Subcutaneous abdominal adipose tissue (tissue), 5 donors: ENCODE results near the gene TMEM222.

Experiments used
- H3K27ac ChIP-seq: one replicate; pipeline ENCODE4 v1.7.0; 2013; ENCODE audit warnings: low read depth, mild to moderate bottlenecking, inconsistent platforms, low read length, moderate library complexity
- H3K27me3 ChIP-seq, 5 donors: one replicate each; pipeline ENCODE4 v1.7.0; 2013; ENCODE audit warnings: low read length in 5 of 5, inconsistent platforms in 1 of 5; ENCODE audit not compliant: control insufficient read depth in 5 of 5, insufficient read depth in 4 of 5
- H3K36me3 ChIP-seq, 5 donors: one replicate each; pipeline ENCODE4 v1.7.0; 2013; ENCODE audit warnings: low read length in 5 of 5; ENCODE audit not compliant: control insufficient read depth in 5 of 5, insufficient read depth in 5 of 5
- H3K4me1 ChIP-seq, 5 donors: one replicate each; pipeline ENCODE4 v1.7.0; 2013; ENCODE audit warnings: low read length in 5 of 5, mild to moderate bottlenecking in 3 of 5, moderate library complexity in 1 of 5; ENCODE audit not compliant: control insufficient read depth in 5 of 5, insufficient read depth in 5 of 5
- H3K4me3 ChIP-seq, 5 donors: one replicate each; pipeline ENCODE4 v1.7.0; 2013; ENCODE audit warnings: low read length in 5 of 5, low read depth in 1 of 5
- H3K9ac ChIP-seq, 5 donors: one replicate each; pipeline ENCODE4 v1.7.0; 2013; ENCODE audit warnings: low read length in 5 of 5, mild to moderate bottlenecking in 4 of 5, moderate library complexity in 3 of 5
- H3K9me3 ChIP-seq, 5 donors: one replicate each; pipeline ENCODE4 v1.7.0; 2013; ENCODE audit warnings: low read length in 5 of 5; ENCODE audit not compliant: control insufficient read depth in 5 of 5
- donor health status: healthy.
- donor health status: healthy.
- donor health status: healthy.
- donor health status: healthy.
- donor health status: healthy.

TMEM222 gene

GRCh38 chr1:27338751-27339150 lies 16.8 kb downstream of the TMEM222 start:
- H3K9ac ChIP-seq, result no peak overlapping the region

GRCh38 chr1:27339213-27339612 lies 17.2 kb downstream of the TMEM222 start:
- H3K27ac ChIP-seq, result no peak overlapping the region
- peaks cover 0 to 14% (median 0%) of the 10 kb centered on the region in 5 donors for H3K4me1 ChIP-seq

More at GRCh38 chr1:27338751-27339150, 16.8 kb downstream of the TMEM222 start:
- Histone ChIP-seq H3K27me3 (peaks cover 0 to 3% (median 2%) of the 10 kb centered on the region in 5 donors), H3K4me3 (no peak overlapping the region), H3K4me1 (peaks cover 0 to 14% (median 0%) of the 10 kb centered on the region in 5 donors), H3K36me3 (peaks cover 0 to 40% (median 37%) of the 10 kb centered on the region in 5 donors), H3K27ac (no peak overlapping the region), H3K9me3 (no peaks in the 10 kb centered on the region)

GRCh38 chr1:27341525-27342252 lies 19.7 kb downstream of the TMEM222 start, which contains the start of gene SYTL1:
Gene SYTL1, plus strand, starts transcription at chr1:27342022. Its CDS starts 3,313 bp downstream, at chr1:27345335.
- Histone ChIP-seq H3K27me3 (peaks cover 0 to 8% (median 3%) of the 10 kb centered on the region in 5 donors), H3K4me3 (peak within 1 kb of the TSS in 2 of 5 donors; percentile 27 to 36), H3K27ac (no peak within 1 kb of the TSS), H3K9ac (no peak within 1 kb of the TSS), H3K9me3 (no peaks in the 10 kb centered on the region), H3K36me3 (peaks cover 0 to 11% (median 8%) of the 10 kb centered on the region in 5 donors), H3K4me1 (peaks cover 0 to 14% (median 0%) of the 10 kb centered on the region in 5 donors)

More at GRCh38 chr1:27339213-27339612, 17.2 kb downstream of the TMEM222 start:
- H3K36me3 ChIP-seq, result peaks cover 0 to 35% (median 33%) of the 10 kb centered on the region in 5 donors
- H3K9ac ChIP-seq, result no peak overlapping the region
- H3K27me3 ChIP-seq, result peaks cover 0 to 3% (median 2%) of the 10 kb centered on the region in 5 donors
- no peaks in the 10 kb centered on the region for H3K9me3 ChIP-seq
- H3K4me3 ChIP-seq, result no peak overlapping the region

GRCh38 chr1:27342391-27342777 lies 20.4 kb downstream of the TMEM222 start:
- H3K9ac ChIP-seq, result no peak overlapping the region
- peaks cover 0 to 14% (median 0%) of the 10 kb centered on the region in 5 donors for H3K4me1 ChIP-seq
- H3K36me3 ChIP-seq, result peaks cover 0 to 6% (median 3%) of the 10 kb centered on the region in 5 donors
- no peaks in the 10 kb centered on the region for H3K9me3 ChIP-seq
- H3K4me3 ChIP-seq, result peak overlapping the region in 1 of 5 donors; percentile 36
- H3K27me3 ChIP-seq, result peaks cover 0 to 12% (median 8%) of the 10 kb centered on the region in 5 donors
- H3K27ac ChIP-seq, result no peak overlapping the region

GRCh38 chr1:27342778-27343638 lies 21.0 kb downstream of the TMEM222 start:
- H3K9ac ChIP-seq, result no peak overlapping the region
- peak overlapping the region in 2 of 5 donors; percentile 27 to 36 for H3K4me3 ChIP-seq
- peaks cover 0 to 14% (median 0%) of the 10 kb centered on the region in 5 donors for H3K4me1 ChIP-seq
- no peak overlapping the region for H3K27ac ChIP-seq
- peaks cover 4 to 13% (median 9%) of the 10 kb centered on the region in 5 donors for H3K27me3 ChIP-seq
- H3K36me3 ChIP-seq, result peaks cover 0 to 6% (median 3%) of the 10 kb centered on the region in 5 donors
- H3K9me3 ChIP-seq, result no peaks in the 10 kb centered on the region

- Histone ChIP-seq H3K27me3 (peaks cover 4 to 14% (median 9%) of the 10 kb centered on the region in 5 donors), H3K27ac (no peak overlapping the region), H3K9me3 (no peaks in the 10 kb centered on the region), H3K4me1 (peaks cover 0 to 14% (median 0%) of the 10 kb centered on the region in 5 donors), H3K9ac (no peak overlapping the region), H3K4me3 (peak overlapping the region in 2 of 5 donors; percentile 27 to 29), H3K36me3 (peaks cover 0 to 5% (median 3%) of the 10 kb centered on the region in 5 donors)
Measured at GRCh38 chr1:27343639-27344025, 21.7 kb downstream of the TMEM222 start.

GRCh38 chr1:27345272-27345671 lies 23.3 kb downstream of the TMEM222 start:
- Histone ChIP-seq H3K27ac (no peak overlapping the region), H3K36me3 (no peaks in the 10 kb centered on the region), H3K4me1 (peaks cover 0 to 26% (median 13%) of the 10 kb centered on the region in 5 donors), H3K27me3 (peaks cover 9 to 26% (median 19%) of the 10 kb centered on the region in 5 donors), H3K9me3 (no peaks in the 10 kb centered on the region), H3K4me3 (no peak overlapping the region), H3K9ac (no peak overlapping the region)

GRCh38 chr1:27346357-27346756 lies 24.4 kb downstream of the TMEM222 start:
- H3K27ac ChIP-seq, result no peak overlapping the region
- H3K27me3 ChIP-seq, result peaks cover 11 to 34% (median 19%) of the 10 kb centered on the region in 5 donors
- H3K4me1 ChIP-seq, result peaks cover 0 to 37% (median 23%) of the 10 kb centered on the region in 5 donors
- H3K9ac ChIP-seq, result no peak overlapping the region
- no peaks in the 10 kb centered on the region for H3K9me3 ChIP-seq
- no peak overlapping the region for H3K4me3 ChIP-seq
- no peaks in the 10 kb centered on the region for H3K36me3 ChIP-seq

- Histone ChIP-seq H3K9me3 (no peaks in the 10 kb centered on the region), H3K9ac (no peak overlapping the region), H3K36me3 (no peaks in the 10 kb centered on the region), H3K4me1 (peaks cover 0 to 34% (median 25%) of the 10 kb centered on the region in 5 donors), H3K4me3 (no peak overlapping the region), H3K27me3 (peaks cover 11 to 34% (median 17%) of the 10 kb centered on the region in 5 donors), H3K27ac (no peak overlapping the region)
Measured at GRCh38 chr1:27346991-27347624, 25.1 kb downstream of the TMEM222 start.
